ENCODE results near the gene MC4R. TPM values are rescaled to one million over a fixed set of nuclear protein-coding genes. Genes with fewer than 3 reads are reported as not detected.

The MC4R gene
- total and polyA plus RNA-seq, 2 of the 4 experiments (the other 2 are of a cell fraction): 0.14 to 0.18 TPM

GRCh38 chr18:60391571-60392226 is 19.1 kb upstream of the MC4R start:
- Histone ChIP-seq H3K36me3 (ENCODE audit: control insufficient read depth, insufficient read depth, low read length) (no peaks in the 10 kb centered on the region), H3K4me2 (ENCODE audit: low read depth, low read length) (no peak overlapping the region), H3K4me1 (ENCODE audit: control insufficient read depth, insufficient read depth, low read length) (no peaks in the 10 kb centered on the region), H2BK5ac (ENCODE audit: low read depth, low read length, poor library complexity, severe bottlenecking) (no peak overlapping the region), H3K4ac (ENCODE audit: low read depth, low read length) (no peak overlapping the region), H3K9me3 (ENCODE audit: control insufficient read depth, insufficient read depth, low read length) (no peaks in the 10 kb centered on the region), H4K91ac (ENCODE audit: insufficient read depth, low read depth, low read length) (no peak overlapping the region), H3K79me1 (ENCODE audit: low read depth in 1 of 2, low read length in 2 of 2) (no peaks in the 10 kb centered on the region), H3K9ac (ENCODE audit: low read depth, low read length) (no peak overlapping the region), H4K5ac (ENCODE audit: low read depth, low read length) (no peak overlapping the region), H2BK120ac (ENCODE audit: low read depth, low read length) (no peak overlapping the region), H3K18ac (ENCODE audit: low read depth, low read length) (no peak overlapping the region), H4K20me1 (ENCODE audit: insufficient read depth, low read length) (no peaks in the 10 kb centered on the region), H3K27me3 (ENCODE audit: control insufficient read depth, insufficient read depth, low read length) (no peaks in the 10 kb centered on the region; the same call in 1 of the 2 replicates), H3K14ac (replicated peaks; ENCODE audit: low read depth, low read length) (no peak overlapping the region), H2AK5ac (ENCODE audit: low read depth, low read length) (no peak overlapping the region), H2AFZ (replicated peaks; ENCODE audit: low read length, poor library complexity) (no peak overlapping the region), H4K8ac (ENCODE audit: low read depth in 2 of 2, low read length in 2 of 2) (no peak overlapping the region), H3K4me3 (ENCODE audit: insufficient read depth, low read depth, low read length) (no peak overlapping the region), H3K9me1 (ENCODE audit: insufficient read depth, low read length) (no peaks in the 10 kb centered on the region), H3K56ac (ENCODE audit: extremely low read depth, insufficient read depth, low read length) (no peak overlapping the region), H2AK9ac (replicated peaks; ENCODE audit: low read depth, low read length, poor library complexity) (no peak overlapping the region), H3K23ac (ENCODE audit: low read depth, low read length) (no peak overlapping the region), H3K27ac (ENCODE audit: insufficient read depth, low read length) (no peak overlapping the region), H2BK20ac (ENCODE audit: low read depth, low read length) (no peak overlapping the region), H2BK15ac (ENCODE audit: low read depth, low read length) (no peak overlapping the region)
- DNase-seq: no peak
- ChIA-PET POLR2A (ENCODE audit: unreplicated experiment) (no interaction called here), CTCF (interaction anchor here (0.9 to 1.2 kb wide), 2 partner anchors 14 to 404 kb away, joined by 3 read pairs; no protein-coding TSS in a partner anchor)
- no peak for ATAC-seq (ENCODE audit: low read depth)
- dilution Hi-C loops (cut with HindIII; ENCODE audit: low sequenced_read_pairs, unreplicated experiment): no loop called here
- no TSS peak for BruUV-seq (replicated peaks)
- TF ChIP-seq CEBPB (IDR thresholded peaks at IDR 0.05; ENCODE audit: low read depth, low read length) (no peak), BHLHE40 (IDR thresholded peaks at IDR 0.05; ENCODE audit: low read depth, low read length) (no peak), POLR2A (IDR thresholded peaks at IDR 0.05; ENCODE audit: low read depth, low read length) (no peak), ELK1 (IDR thresholded peaks at IDR 0.05; ENCODE audit: borderline replicate concordance, low read depth, low read length) (no peak), MAZ (IDR thresholded peaks at IDR 0.05; ENCODE audit: borderline replicate concordance, low read depth, low read length) (no peak)
- intact Hi-C loops (cut with micrococcal nuclease): no loop called here
- in situ Hi-C loops (cut with MboI; ENCODE audit: low sequenced_read_pairs): no loop called here
- 56% methylated on average over 3 of the region's 4 CpGs; no CpG with 5 or more reads in 1 of the 2 experiments for WGBS, 2 experiments (ENCODE audit: extremely low coverage in 2 of 2, insufficient read length in 1 of 2)
